BLaER1 treated with 17β-estradiol and CSF1 and Interleukin-3, amounts not matched to agents 10 nM and 100 nM (cell line): Measurements from ENCODE around the gene NFAT5.

Source experiments
- H3K27ac ChIP-seq, 11 experiments: shearing (Covaris generic); formaldehyde crosslinking; 2 replicates each; pipeline ENCODE4 v1.8.1; 2022
- H3K27me3 ChIP-seq, 11 experiments: shearing (Covaris generic); formaldehyde crosslinking; 2 replicates each; pipeline ENCODE4 v1.8.1; 2022
- H3K36me3 ChIP-seq, 11 experiments: shearing (Covaris generic); formaldehyde crosslinking; 2 replicates each; pipeline ENCODE4 v1.8.1; 2022
- H3K4me1 ChIP-seq, 10 experiments: shearing (Covaris generic); formaldehyde crosslinking; 2 replicates each; pipeline ENCODE4 v1.8.1; 2022
- H3K4me2 ChIP-seq, 11 experiments: shearing (Covaris generic); formaldehyde crosslinking; 2 replicates each; pipeline ENCODE4 v1.8.1; 2022
- H3K4me3 ChIP-seq, 10 experiments: shearing (Covaris generic); formaldehyde crosslinking; 2 replicates each; pipeline ENCODE4 v1.8.1; 2022
- H3K9ac ChIP-seq, 11 experiments: shearing (Covaris generic); formaldehyde crosslinking; 2 replicates each; pipeline ENCODE4 v1.8.1; 2022
- H3K9me3 ChIP-seq, 11 experiments: shearing (Covaris generic); formaldehyde crosslinking; replicated peaks in 1 of 11; 2 replicates each; pipeline ENCODE4 v1.8.1; 2022
- H4K20me1 ChIP-seq, 11 experiments: shearing (Covaris generic); formaldehyde crosslinking; 2 replicates each; pipeline ENCODE4 v1.8.1; 2022
- Cebpa-rat ChIP-seq, 11 experiments: shearing (Covaris generic); IDR thresholded peaks; 2 replicates each; pipeline ENCODE4 v1.8.1; 2022

NFAT5 gene

DNA sequence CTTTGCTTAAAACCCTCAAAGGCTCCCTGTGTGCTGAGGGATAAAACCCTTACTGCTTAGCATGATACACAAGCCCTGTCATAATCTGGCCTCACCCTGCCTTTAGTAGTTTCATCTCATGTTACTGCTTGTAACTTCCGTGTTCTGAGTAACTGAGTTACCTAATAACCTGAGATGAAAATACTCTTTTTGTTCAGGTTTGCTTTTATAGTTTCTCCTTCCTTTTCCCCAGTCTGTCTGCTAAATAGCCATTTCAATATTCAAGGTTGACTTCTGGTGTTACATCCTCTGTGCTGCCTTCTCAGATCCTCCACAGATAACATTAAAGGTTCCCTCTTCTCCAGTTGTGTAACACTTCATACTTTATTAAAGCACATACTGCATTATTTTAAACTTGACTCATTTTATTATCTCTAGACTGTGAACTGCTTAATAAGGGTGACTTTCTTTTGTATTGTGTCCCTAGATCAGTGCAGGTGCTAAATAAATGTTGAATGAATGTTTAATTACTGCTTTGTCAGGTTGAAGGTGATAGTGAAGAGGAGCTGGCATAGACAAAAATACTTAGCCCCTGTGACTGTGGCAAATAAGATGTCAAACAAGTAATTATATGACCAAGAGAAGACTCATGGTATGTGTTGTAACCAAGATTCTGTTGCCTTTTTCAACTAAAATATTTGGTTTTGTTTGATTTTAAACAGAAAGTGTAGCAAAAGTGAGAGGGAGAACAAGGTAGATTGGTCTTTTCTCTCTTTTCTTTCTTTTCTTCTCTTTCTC is 47.8 kb downstream of the NFAT5 start:
- H3K36me3 ChIP-seq, result peaks cover 0 to 40% (median 20%) of the 10 kb centered on the region in 11 experiments; a peak in 16 of 22 replicates
- H3K9ac ChIP-seq, result no peak overlapping the region
- H3K27me3 ChIP-seq, result no peaks in the 10 kb centered on the region
- H3K4me1 ChIP-seq, result peaks cover 0 to 5% (median 0%) of the 10 kb centered on the region in 10 experiments; a peak in 4 of 20 replicates
- H3K4me2 ChIP-seq, result no peak overlapping the region
- H3K27ac ChIP-seq, result no peak overlapping the region
- peaks cover 33 to 100% (median 90%) of the 10 kb centered on the region in 11 experiments for H4K20me1 ChIP-seq
- peaks cover 0 to 7% (median 0%) of the 10 kb centered on the region in 11 experiments; a peak in 1 of 22 replicates for H3K9me3 ChIP-seq
- TF ChIP-seq Cebpa-rat (IDR thresholded peaks at IDR 0.05), result no peak
- no peak overlapping the region for H3K4me3 ChIP-seq

DNA sequence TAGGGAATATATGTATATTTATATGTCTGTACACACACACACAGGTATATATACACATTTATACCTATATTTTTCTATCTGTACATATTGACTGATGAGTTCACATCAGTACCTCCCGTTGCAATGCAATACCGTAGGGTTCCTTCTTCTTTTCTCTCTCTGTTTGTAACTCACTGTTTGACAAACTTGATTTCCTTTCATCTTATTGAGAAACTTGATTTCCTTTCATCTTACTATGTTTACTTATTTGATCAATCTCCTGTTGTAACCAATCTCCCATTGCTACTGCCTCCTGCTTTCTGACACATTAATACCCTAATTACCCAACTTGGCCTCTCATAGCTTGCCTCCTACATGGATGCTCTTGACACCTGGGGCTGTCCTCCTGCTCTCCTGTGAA is 49.8 kb downstream of the NFAT5 start:
- no peak for TF ChIP-seq Cebpa-rat (IDR thresholded peaks at IDR 0.05)
- no peak overlapping the region; a peak in 1 of 22 replicates for H3K9ac ChIP-seq
- peaks cover 0 to 7% (median 0%) of the 10 kb centered on the region in 11 experiments; a peak in 1 of 22 replicates for H3K9me3 ChIP-seq
- H3K27ac ChIP-seq, result no peak overlapping the region
- H4K20me1 ChIP-seq, result peaks cover 37 to 100% (median 92%) of the 10 kb centered on the region in 11 experiments
- peaks cover 0 to 41% (median 18%) of the 10 kb centered on the region in 11 experiments; a peak in 17 of 22 replicates for H3K36me3 ChIP-seq
- H3K4me3 ChIP-seq, result no peak overlapping the region
- H3K27me3 ChIP-seq, result no peaks in the 10 kb centered on the region
- H3K4me1 ChIP-seq, result peaks cover 7 to 19% (median 14%) of the 10 kb centered on the region in 10 experiments; a peak in 19 of 20 replicates
- H3K4me2 ChIP-seq, result no peak overlapping the region

DNA sequence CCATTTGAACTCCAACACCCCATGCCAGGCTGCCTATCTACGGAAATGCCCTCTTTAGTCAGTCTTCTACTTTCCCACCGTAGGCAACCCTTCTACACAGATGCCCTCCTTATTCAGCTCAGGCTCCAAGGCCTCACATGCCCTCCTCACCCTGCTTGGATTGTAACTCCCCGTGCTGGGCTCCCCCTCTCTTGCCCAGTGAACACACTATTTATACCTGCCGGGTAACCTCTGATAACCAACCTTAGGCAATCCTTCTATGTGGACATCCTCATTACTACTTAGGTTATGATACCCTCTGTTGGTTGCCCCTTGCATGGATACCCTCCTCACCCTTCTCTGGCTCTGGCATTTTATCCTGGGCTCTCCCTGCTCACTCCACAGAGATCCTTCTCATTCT is 50.3 kb downstream of the NFAT5 start:
- H3K27me3 ChIP-seq, result no peaks in the 10 kb centered on the region
- H3K9ac ChIP-seq, result no peak overlapping the region; a peak in 1 of 22 replicates
- no peak overlapping the region for H3K4me3 ChIP-seq
- peaks cover 37 to 100% (median 90%) of the 10 kb centered on the region in 11 experiments for H4K20me1 ChIP-seq
- H3K4me2 ChIP-seq, result no peak overlapping the region
- peaks cover 7 to 19% (median 14%) of the 10 kb centered on the region in 10 experiments; a peak in 19 of 20 replicates for H3K4me1 ChIP-seq
- no peak for TF ChIP-seq Cebpa-rat (IDR thresholded peaks at IDR 0.05)
- no peak overlapping the region for H3K27ac ChIP-seq
- H3K36me3 ChIP-seq, result peaks cover 0 to 42% (median 18%) of the 10 kb centered on the region in 11 experiments; a peak in 17 of 22 replicates
- peaks cover 0 to 7% (median 0%) of the 10 kb centered on the region in 11 experiments; a peak in 1 of 22 replicates for H3K9me3 ChIP-seq

DNA sequence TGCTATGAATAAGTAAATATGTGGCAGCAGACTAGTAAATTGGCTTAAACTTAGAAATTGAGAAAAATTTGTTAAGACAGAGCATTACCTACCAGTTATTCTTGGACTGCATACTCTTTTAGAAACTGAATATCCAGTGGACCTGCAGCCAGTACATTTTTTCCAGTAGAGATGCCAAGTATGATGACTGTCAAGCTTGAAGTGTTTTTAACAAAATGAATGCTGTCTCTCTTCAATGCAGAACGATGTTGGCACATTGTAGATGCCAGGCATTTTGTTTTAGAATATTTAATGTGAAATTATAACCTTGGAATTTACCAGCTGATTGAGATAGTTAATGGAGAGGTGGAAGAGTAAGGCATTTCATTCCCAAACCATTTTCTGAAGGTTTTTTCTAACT is 52.5 kb downstream of the NFAT5 start:
- Histone ChIP-seq H3K27me3 (no peaks in the 10 kb centered on the region), H3K4me3 (no peak overlapping the region), H3K27ac (no peak overlapping the region), H3K4me1 (peaks cover 7 to 18% (median 13%) of the 10 kb centered on the region in 10 experiments; a peak in 19 of 20 replicates), H3K9ac (no peak overlapping the region), H4K20me1 (peaks cover 29 to 100% (median 86%) of the 10 kb centered on the region in 11 experiments; a peak in 21 of 22 replicates), H3K36me3 (peaks cover 0 to 47% (median 18%) of the 10 kb centered on the region in 11 experiments; a peak in 18 of 22 replicates), H3K9me3 (peaks cover 0 to 7% (median 0%) of the 10 kb centered on the region in 11 experiments; a peak in 1 of 22 replicates), H3K4me2 (no peak overlapping the region; a peak in 1 of 22 replicates)
- no peak for TF ChIP-seq Cebpa-rat (IDR thresholded peaks at IDR 0.05)

DNA sequence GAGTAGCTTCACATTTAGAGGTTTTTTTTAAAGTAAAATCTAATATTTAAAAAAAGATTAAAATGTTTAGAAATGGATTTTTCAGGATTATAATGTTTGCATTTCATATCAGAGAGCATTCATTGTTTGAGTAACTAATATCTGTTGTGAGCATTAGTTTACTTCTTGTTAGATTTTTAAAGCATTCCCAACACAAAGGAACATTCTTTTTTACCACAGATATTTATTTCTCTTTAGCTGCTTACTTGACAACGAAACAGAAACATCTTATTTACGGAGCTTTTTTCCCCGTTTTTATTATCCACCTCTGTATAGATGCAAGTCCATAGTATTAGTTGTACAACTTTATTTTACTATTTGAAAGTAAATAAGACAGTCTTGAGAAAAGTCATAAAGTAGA is 53.0 kb downstream of the NFAT5 start:
- no peak for TF ChIP-seq Cebpa-rat (IDR thresholded peaks at IDR 0.05)
- H3K4me2 ChIP-seq, result peak overlapping the region in 8 of 11 experiments; percentile 6 to 42 (median 20); a peak in 8 of 22 replicates
- peaks cover 0 to 7% (median 0%) of the 10 kb centered on the region in 11 experiments; a peak in 1 of 22 replicates for H3K9me3 ChIP-seq
- no peaks in the 10 kb centered on the region for H3K27me3 ChIP-seq
- peaks cover 29 to 100% (median 84%) of the 10 kb centered on the region in 11 experiments; a peak in 19 of 22 replicates for H4K20me1 ChIP-seq
- no peak overlapping the region for H3K9ac ChIP-seq
- H3K4me3 ChIP-seq, result no peak overlapping the region
- peaks cover 7 to 18% (median 13%) of the 10 kb centered on the region in 10 experiments; a peak in 19 of 20 replicates for H3K4me1 ChIP-seq
- no peak overlapping the region for H3K27ac ChIP-seq
- H3K36me3 ChIP-seq, result peaks cover 0 to 52% (median 19%) of the 10 kb centered on the region in 11 experiments; a peak in 18 of 22 replicates

DNA sequence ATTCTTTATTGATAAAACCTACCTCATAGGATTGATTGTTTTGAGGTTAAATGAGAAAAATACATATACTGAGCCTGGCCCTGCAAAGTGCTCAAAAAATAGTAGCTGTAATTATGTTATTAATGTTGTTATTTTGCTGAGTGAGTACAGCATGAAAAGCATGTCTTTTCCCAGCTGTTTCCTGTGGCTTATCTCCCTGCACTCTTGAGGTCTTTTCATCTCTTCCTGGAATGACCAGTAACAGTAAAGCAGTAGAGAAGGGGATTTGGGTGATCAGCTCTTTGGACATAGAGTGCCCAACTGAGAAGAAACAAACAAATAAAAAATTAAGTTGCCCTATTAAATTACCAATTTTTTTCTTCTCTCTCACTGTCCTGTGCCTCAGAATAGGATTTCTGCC is 53.7 kb downstream of the NFAT5 start:
- Histone ChIP-seq H4K20me1 (peaks cover 29 to 100% (median 77%) of the 10 kb centered on the region in 11 experiments; a peak in 19 of 22 replicates), H3K4me1 (peaks cover 7 to 18% (median 13%) of the 10 kb centered on the region in 10 experiments; a peak in 19 of 20 replicates), H3K4me2 (peak overlapping the region in 7 of 11 experiments; percentile 6 to 42 (median 22); a peak in 10 of 22 replicates), H3K27me3 (no peaks in the 10 kb centered on the region), H3K27ac (no peak overlapping the region), H3K36me3 (peaks cover 6 to 59% (median 27%) of the 10 kb centered on the region in 11 experiments), H3K9me3 (peaks cover 0 to 7% (median 0%) of the 10 kb centered on the region in 11 experiments; a peak in 1 of 22 replicates), H3K4me3 (no peak overlapping the region), H3K9ac (no peak overlapping the region)
- no peak for TF ChIP-seq Cebpa-rat (IDR thresholded peaks at IDR 0.05)

GRCh38 chr16:69620573-69620972 is 54.8 kb downstream of the NFAT5 start:
- peaks cover 7 to 18% (median 13%) of the 10 kb centered on the region in 10 experiments; a peak in 19 of 20 replicates for H3K4me1 ChIP-seq
- peaks cover 25 to 100% (median 71%) of the 10 kb centered on the region in 11 experiments; a peak in 19 of 22 replicates for H4K20me1 ChIP-seq
- no peak overlapping the region for H3K27ac ChIP-seq

DNA sequence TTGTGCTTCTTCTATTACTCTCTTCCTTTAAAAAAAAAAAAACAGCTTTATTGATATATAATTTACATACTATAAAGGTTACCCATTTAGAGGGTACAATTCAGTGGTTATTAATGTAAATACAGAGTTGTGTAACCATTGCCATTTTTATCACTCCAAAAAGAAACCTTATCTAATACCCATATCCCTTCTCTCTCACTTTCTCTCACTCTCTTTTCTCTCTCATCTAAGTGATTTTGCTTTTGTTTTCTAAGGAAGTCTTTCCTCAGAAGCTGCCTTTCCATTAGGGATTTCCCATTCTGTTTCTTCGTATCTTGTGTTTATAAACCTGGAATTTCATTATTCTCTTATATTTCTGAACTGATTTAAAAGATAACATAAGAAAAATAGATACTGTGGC is 55.5 kb downstream of the NFAT5 start:
- H3K36me3 ChIP-seq, result peaks cover 10 to 54% (median 23%) of the 10 kb centered on the region in 11 experiments
- no peak overlapping the region for H3K4me2 ChIP-seq
- peaks cover 27 to 100% (median 71%) of the 10 kb centered on the region in 11 experiments; a peak in 19 of 22 replicates for H4K20me1 ChIP-seq
- no peak overlapping the region for H3K4me3 ChIP-seq
- H3K9me3 ChIP-seq, result 0 out of 22 replicates have a peak, but pooled peaks cover 0 to 4% (median 0%) of the 10 kb centered on the region in 11 experiments
- H3K9ac ChIP-seq, result no peak overlapping the region
- H3K27me3 ChIP-seq, result no peaks in the 10 kb centered on the region
- no peak for TF ChIP-seq Cebpa-rat (IDR thresholded peaks at IDR 0.05)
- no peak overlapping the region for H3K27ac ChIP-seq
- peaks cover 7 to 21% (median 17%) of the 10 kb centered on the region in 10 experiments; a peak in 19 of 20 replicates for H3K4me1 ChIP-seq

More at GRCh38 chr16:69620573-69620972, 54.8 kb downstream of the NFAT5 start:
- no peak overlapping the region for H3K9ac ChIP-seq
- H3K27me3 ChIP-seq, result no peaks in the 10 kb centered on the region
- H3K36me3 ChIP-seq, result peaks cover 6 to 55% (median 24%) of the 10 kb centered on the region in 11 experiments
- no peak for TF ChIP-seq Cebpa-rat (IDR thresholded peaks at IDR 0.05)
- peaks cover 0 to 7% (median 0%) of the 10 kb centered on the region in 11 experiments; a peak in 1 of 22 replicates for H3K9me3 ChIP-seq
- no peak overlapping the region for H3K4me2 ChIP-seq
- H3K4me3 ChIP-seq, result no peak overlapping the region
